Natural killer cell treated with Interleukin-12 subunit alpha and Interleukin-12 subunit beta and Interleukin-15 and Interleukin-18, amount 100 ng/mL, for 72 hours (primary cell): ENCODE measurements around the gene SLCO2B1. TPM values are rescaled to one million over a fixed set of nuclear protein-coding genes. Genes with fewer than 3 reads are reported as not detected.

Experiments used
- ATAC-seq, 2 donors: fragments of 150-1000 bp; cut with Tn5 transposase in 1 of 2; sonication (Bioruptor Pico), chemical (Tn5 transposase) in 1 of 2; 2 replicates each; pipeline ENCODE4 v1.10.0; 2021
- DNase-seq: peaks from one replicate; pipeline ENCODE4 v3.0.0; 2022; ENCODE audit warnings: low spot score
- H3K27ac Mint-ChIP-seq, 2 donors: 1 replicate in 1 of 2; 2 replicates in 1 of 2; pipeline ENCODE4 v1.8.0; 2022; ENCODE audit warnings: mixed read lengths in 2 of 2, mild to moderate bottlenecking in 1 of 2, moderate library complexity in 1 of 2
- H3K27me3 Mint-ChIP-seq, 2 donors: 1 replicate in 1 of 2; 2 replicates in 1 of 2; pipeline ENCODE4 v1.8.0; 2022; ENCODE audit warnings: mixed read lengths in 2 of 2
- H3K36me3 Mint-ChIP-seq: one replicate; pipeline ENCODE4 v1.8.0; 2022; ENCODE audit warnings: mixed read lengths
- H3K4me1 Mint-ChIP-seq, 2 donors: 1 replicate in 1 of 2; 2 replicates in 1 of 2; pipeline ENCODE4 v1.8.0; 2022; ENCODE audit warnings: low read depth in 2 of 2, mixed read lengths in 2 of 2, mild to moderate bottlenecking in 1 of 2
- H3K4me3 Mint-ChIP-seq: one replicate; pipeline ENCODE4 v1.8.0; 2022; ENCODE audit warnings: mixed read lengths
- H3K9me3 Mint-ChIP-seq: 2 replicates; pipeline ENCODE4 v1.8.0; 2022; ENCODE audit warnings: mixed read lengths
- total RNA-seq, 2 donors: library from RNA; stranded (reverse); gene quantifications; one replicate each; pipeline ENCODE4 v1.2.3, GENCODE V29; 2022

SLCO2B1 gene
- total RNA-seq, 2 donors from 2014 or later: 0.06 TPM; not detected in 1

DNA sequence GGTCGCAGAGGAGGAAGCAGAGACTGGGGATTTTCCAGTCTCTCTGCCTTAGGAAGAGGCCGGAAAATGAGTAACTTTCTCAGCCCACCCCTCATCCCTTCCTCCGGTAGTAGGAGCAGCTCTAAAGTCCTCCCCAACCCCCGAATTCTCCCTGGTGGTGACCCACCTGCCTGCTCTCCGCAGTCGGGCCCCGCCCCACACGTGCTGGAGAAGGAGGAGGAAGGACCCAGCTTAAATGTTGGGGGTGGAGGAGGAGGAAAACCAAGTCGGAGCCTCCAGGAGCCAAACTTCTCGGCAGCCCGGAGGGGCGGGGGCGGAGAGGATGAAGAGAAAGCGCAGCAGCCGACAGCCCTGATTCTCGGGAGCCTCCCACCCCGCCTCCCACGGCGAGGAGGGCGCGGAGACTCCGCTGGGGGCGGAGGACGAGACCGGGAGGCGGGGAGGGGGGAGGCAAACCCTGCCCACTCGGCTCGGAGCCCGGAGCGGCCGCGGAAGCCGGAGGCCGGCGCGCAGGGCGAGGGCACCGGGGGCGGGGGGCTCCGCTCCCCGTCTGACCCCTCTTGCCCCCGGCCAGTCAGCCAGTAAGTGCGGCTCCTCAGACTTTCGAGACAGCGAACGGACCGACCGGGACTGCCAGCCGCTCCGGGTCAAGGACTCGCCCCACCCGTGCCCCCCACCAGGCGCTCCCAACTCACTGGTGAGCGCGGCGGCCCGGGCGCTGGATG is 89.6 kb downstream of the SLCO2B1 start, which contains the start of gene TPBGL:
Gene TPBGL, plus strand, starts transcription at position 464 of the 725 bp plus-strand sequence. CDS start 276 bp downstream, outside the sequence.
- Mint-ChIP-seq H3K9me3 (no peaks in the 10 kb centered on the region), H3K27ac (no peak within 1 kb of the TSS), H3K4me1 (peaks cover 0 to 5% of the 10 kb centered on the region in 2 donors), H3K4me3 (peak within 1 kb of the TSS; percentile 66), H3K27me3 (peaks cover 24 to 36% of the 10 kb centered on the region in 2 donors), H3K36me3 (no peaks in the 10 kb centered on the region)
- DNase-seq (no peak), ATAC-seq (no peak)

DNA sequence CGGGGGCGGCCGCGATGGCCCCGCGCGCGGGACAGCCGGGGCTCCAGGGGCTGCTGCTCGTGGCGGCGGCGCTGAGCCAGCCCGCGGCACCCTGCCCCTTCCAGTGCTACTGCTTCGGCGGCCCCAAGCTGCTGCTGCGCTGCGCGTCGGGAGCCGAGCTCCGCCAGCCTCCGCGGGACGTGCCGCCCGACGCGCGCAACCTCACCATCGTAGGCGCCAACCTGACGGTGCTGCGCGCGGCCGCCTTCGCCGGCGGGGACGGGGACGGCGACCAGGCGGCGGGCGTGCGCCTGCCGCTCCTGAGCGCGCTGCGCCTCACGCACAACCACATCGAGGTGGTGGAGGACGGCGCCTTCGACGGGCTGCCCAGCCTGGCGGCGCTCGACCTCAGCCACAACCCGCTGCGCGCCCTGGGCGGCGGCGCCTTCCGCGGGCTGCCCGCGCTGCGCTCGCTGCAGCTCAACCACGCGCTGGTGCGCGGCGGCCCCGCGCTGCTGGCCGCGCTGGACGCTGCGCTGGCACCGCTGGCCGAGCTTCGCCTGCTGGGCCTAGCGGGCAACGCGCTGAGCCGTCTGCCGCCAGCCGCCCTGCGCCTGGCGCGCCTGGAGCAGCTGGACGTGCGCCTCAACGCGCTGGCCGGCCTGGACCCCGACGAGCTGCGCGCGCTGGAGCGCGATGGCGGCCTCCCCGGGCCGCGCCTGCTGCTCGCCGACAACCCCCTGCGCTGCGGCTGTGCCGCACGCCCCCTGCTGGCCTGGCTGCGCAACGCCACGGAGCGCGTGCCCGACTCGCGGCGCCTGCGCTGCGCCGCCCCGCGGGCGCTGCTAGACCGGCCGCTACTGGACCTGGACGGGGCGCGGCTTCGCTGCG is 90.4 kb downstream of the SLCO2B1 start:
- peaks cover 0 to 5% of the 10 kb centered on the region in 2 donors for H3K4me1 Mint-ChIP-seq
- DNase-seq (peak; percentile 93), ATAC-seq (peak; percentile 95 to 96)
- H3K27me3 Mint-ChIP-seq: peaks cover 24 to 32% of the 10 kb centered on the region in 2 donors
- H3K4me3 Mint-ChIP-seq: peak overlapping the region; percentile 83
- no peak overlapping the region for H3K27ac Mint-ChIP-seq
- H3K9me3 Mint-ChIP-seq: no peaks in the 10 kb centered on the region
- no peaks in the 10 kb centered on the region for H3K36me3 Mint-ChIP-seq

DNA sequence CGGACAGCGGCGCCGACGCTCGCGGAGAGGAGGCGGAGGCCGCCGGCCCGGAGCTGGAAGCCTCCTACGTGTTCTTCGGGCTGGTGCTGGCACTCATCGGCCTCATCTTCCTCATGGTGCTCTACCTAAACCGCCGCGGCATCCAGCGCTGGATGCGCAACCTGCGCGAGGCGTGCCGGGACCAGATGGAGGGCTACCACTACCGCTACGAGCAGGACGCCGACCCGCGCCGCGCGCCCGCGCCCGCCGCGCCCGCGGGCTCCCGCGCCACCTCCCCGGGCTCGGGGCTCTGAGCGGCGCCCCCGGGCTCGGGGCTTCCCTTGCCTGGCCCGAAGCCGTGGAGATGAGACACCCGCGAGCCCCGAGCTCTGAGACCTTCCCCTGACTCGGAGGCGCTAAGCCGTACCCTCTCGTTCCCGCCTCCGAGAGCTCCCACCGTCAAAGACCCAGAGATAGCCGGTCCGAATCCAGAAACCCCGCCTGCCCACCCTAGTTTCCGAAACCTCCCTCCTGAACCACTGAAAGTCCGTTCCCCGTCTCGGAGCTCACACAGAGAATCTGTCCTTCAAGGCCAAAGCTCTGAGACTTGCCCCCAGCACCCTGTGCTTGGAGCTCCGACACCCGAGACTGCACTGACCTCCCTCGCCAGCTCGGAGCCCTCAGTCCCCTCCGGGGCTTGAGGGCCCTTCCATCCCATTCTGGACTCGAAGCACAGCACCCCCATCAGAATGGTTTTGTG is 91.2 kb downstream of the SLCO2B1 start:
- H3K36me3 Mint-ChIP-seq: no peaks in the 10 kb centered on the region
- peaks cover 24 to 29% of the 10 kb centered on the region in 2 donors for H3K27me3 Mint-ChIP-seq
- H3K4me3 Mint-ChIP-seq: peak overlapping the region; percentile 83
- DNase-seq (no peak), ATAC-seq (peak in 1 of 2 donors; percentile 55)
- H3K4me1 Mint-ChIP-seq: peaks cover 0 to 5% of the 10 kb centered on the region in 2 donors
- H3K27ac Mint-ChIP-seq: peak overlapping the region in 1 of 2 donors; percentile 35
- H3K9me3 Mint-ChIP-seq: no peaks in the 10 kb centered on the region

DNA sequence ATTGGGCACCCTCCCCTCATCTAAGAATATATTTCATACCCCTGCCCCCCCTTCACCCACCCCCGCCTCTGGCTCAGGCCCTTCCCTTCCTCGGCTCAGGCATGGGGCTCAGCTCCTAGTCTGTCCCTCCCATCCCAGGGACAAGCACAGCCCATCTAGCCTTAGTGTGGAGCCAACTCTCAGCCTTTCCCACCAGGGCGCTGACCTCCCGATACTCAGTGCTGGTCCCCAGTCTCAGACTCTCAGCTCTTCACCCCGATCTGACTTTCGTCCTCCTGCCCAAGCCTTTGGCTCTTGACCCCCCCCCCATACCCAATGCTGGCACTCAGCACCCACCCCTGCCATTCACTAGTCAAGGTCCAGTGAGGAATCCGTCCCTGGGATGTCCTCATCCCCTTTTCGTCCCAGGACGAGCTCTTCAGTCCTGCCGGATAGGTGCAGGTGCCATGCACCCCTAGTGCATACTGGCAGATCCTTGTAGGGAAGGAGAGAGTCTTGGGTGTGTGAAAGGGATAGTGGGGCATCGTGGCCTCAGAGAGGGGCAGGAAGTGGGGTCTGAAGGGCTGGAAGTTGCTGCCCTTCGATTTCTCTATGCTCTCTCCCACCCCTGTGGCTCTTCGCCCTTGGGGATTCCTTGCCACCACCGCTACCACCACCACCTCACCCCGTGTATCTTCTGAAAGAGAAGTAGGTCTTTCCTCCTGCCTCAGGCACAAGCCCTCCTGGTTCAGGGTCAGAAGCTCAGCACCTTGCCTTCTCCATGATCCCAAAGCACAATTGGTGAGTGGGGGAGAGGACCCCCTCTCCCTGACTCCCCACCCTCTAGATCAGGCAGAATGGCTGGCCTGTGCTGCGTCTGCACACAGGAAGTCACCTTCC is 92.1 kb downstream of the SLCO2B1 start:
- no peak for ATAC-seq
- DNase-seq: no peak

DNA sequence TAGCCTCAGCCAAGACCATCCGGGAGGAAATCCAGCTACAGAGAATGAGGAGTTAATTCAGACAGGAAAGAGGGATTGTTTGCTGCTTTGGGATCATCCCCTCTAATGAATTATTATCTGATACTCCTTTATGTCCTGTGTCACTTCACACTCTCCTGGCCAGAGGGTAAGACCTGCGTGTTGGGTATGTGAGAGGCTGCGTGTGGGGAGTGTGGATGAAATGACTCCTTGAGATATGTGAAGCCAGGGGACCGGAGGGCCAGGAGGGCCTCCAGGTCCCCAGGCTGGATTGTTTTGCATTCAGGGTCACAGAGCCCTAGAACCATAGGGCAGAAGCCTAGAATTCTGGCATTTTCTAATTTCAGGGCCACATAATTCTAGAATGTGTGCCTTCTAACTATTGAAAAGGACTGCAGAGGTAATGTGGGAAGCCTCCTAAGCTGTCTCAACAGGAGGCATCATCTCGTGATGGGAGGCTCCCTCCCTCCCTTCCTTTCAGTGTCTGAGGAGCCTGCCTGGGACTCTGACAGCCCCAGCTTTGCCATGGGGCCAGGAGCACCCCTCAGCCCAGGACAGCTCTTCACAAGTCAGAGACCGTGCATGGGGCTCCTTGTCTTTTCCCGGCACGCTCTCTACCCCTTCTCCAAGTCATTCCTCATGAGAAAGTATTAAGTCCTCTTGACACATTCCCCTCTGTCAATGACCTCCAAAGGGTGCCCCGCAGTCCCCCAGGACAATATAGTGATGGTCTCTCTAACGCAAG is 93.3 kb downstream of the SLCO2B1 start:
- Mint-ChIP-seq H3K4me3 (no peak overlapping the region), H3K9me3 (no peaks in the 10 kb centered on the region), H3K27ac (no peak overlapping the region), H3K36me3 (no peaks in the 10 kb centered on the region), H3K27me3 (peaks cover 15 to 25% of the 10 kb centered on the region in 2 donors), H3K4me1 (peaks cover 0 to 9% of the 10 kb centered on the region in 2 donors)
- DNase-seq (no peak), ATAC-seq (no peak)

More for the DNA sequence above, 92.1 kb downstream of the SLCO2B1 start:
- Mint-ChIP-seq H3K9me3 (no peaks in the 10 kb centered on the region), H3K4me1 (peaks cover 0 to 5% of the 10 kb centered on the region in 2 donors), H3K27ac (peak overlapping the region in 1 of 2 donors; percentile 35), H3K27me3 (peaks cover 17 to 25% of the 10 kb centered on the region in 2 donors), H3K36me3 (no peaks in the 10 kb centered on the region), H3K4me3 (peak overlapping the region; percentile 83)

DNA sequence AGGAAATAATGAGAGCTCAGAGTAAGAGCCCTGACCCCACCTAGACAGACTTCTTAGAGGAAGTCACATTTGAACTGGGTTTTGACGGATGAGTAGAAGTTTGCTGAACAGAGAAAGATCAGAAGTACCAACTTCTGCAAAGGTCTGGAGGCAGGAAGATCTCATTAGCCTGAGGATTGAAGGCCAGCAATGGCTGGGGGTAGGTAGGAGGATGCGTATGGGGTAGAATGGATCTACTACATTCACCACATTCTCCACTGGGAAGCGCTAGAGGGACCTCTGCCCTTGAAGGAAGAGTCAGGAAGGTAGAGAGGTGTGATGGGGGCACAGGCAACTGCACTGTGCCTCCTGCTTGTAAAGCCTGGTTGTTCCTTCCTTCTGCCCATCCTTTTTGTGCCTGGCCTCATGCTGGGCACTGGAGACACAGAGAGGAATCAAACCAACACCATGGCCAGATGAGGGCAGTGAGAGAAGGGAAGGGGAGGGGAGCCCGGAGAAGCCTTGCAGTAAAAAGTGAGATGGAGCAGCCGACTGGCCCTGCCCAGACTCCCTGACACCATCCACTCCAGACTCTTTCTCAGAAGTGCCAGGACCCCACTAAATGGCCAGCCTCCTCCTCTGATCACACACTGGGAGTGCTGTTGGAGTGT is 94.6 kb downstream of the SLCO2B1 start:
- no peak for DNase-seq
- Mint-ChIP-seq H3K36me3 (no peaks in the 10 kb centered on the region), H3K4me1 (peaks cover 0 to 9% of the 10 kb centered on the region in 2 donors), H3K4me3 (no peak overlapping the region), H3K27me3 (peaks cover 24 to 26% of the 10 kb centered on the region in 2 donors), H3K27ac (no peak overlapping the region), H3K9me3 (no peaks in the 10 kb centered on the region)
- ATAC-seq: no peak

DNA sequence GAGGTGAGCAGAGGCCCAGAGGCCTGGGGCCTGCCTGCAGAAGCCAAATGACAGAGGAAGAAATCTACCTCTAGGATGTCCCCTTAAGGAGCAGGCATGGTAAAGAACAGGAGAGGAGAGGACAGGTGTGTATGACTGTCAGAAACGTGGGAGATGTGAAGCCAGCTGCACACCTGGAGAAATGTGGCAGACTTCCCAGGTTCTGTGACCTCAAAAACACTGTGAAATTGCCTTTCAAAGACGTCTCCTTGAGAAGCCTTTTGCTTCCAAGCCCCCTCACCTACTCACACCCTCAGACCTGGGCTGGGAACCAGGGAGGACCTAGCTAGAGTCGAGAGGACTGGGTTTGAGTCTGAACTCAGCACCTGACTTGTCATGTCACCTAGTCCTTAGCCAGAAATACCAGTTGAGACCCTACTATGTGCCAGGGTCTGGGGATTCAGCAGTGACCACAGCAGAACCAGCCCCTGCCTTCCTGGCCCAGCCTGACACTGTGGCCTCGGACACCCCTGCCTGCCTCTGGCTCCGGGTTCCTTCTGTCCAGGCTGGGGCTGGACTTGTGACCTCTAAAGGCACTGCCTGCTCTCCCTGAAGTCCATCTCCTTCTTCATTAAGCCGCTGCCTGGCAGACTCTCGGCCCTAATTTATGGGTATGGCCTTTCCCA is 95.2 kb downstream of the SLCO2B1 start:
- no peak for ATAC-seq
- Mint-ChIP-seq H3K4me3 (no peak overlapping the region), H3K27me3 (peaks cover 24 to 27% of the 10 kb centered on the region in 2 donors), H3K4me1 (peaks cover 0 to 9% of the 10 kb centered on the region in 2 donors), H3K36me3 (no peaks in the 10 kb centered on the region), H3K27ac (no peak overlapping the region), H3K9me3 (no peaks in the 10 kb centered on the region)
- no peak for DNase-seq

DNA sequence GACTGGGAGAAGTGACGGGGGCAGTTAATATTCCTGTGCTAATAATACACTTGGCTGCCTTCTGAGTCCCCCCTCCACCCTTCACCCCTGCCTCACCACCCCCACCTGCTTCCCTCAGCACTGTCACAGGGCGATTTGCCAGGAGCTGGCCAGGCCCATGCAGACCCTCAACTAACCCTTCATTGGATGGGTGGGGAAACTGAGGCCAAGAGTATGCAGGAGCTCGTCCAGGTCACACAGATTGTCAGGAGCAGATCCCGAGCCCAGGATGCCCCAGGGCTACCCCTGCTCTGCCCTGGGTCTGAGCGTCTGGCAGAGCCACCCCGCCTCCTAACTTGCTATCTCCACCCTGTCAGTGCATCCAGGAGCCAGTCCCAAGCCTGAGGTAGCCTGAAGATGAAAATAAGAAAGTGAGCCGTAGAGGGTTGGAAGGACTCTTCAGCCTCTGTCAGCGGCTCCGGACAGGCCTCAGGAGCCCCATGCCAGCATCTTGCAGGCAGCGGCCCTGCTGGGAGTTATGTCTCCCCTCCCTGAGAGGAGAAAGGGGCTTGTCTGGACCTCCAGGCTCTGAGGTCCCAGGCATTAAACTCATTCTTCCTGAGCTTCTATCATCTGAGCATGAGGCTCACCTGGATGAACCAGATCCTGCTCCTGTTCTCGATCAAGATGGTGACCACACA is 95.9 kb downstream of the SLCO2B1 start:
- peaks cover 28 to 33% of the 10 kb centered on the region in 2 donors for H3K27me3 Mint-ChIP-seq
- H3K27ac Mint-ChIP-seq: no peak overlapping the region
- H3K36me3 Mint-ChIP-seq: no peaks in the 10 kb centered on the region
- H3K9me3 Mint-ChIP-seq: no peaks in the 10 kb centered on the region
- H3K4me3 Mint-ChIP-seq: no peak overlapping the region
- H3K4me1 Mint-ChIP-seq: peaks cover 0 to 9% of the 10 kb centered on the region in 2 donors
- DNase-seq: no peak
- ATAC-seq: no peak

DNA sequence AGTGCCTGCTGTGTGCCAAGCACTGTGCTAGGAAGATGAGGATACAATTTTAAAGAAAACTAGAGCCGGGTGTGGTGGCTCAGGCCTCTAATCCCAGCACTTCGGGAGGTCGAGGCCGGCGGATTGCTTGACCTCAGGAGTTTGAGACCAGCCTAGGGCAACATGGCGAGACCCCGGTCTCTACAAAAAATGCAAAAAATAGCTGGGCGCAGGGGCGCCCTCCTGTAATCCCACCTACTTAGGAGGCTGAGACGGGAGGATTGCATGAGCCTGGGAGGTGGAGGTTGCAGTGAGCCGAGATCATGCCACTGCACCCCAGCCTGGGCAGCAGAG is 98.0 kb downstream of the SLCO2B1 start:
- H3K27me3 Mint-ChIP-seq: peaks cover 15 to 18% of the 10 kb centered on the region in 2 donors
- no peak overlapping the region for H3K4me3 Mint-ChIP-seq
- peak in 1 of 2 donors; percentile 32 for ATAC-seq
- no peak for DNase-seq
- H3K36me3 Mint-ChIP-seq: no peaks in the 10 kb centered on the region
- no peak overlapping the region for H3K27ac Mint-ChIP-seq
- H3K9me3 Mint-ChIP-seq: no peaks in the 10 kb centered on the region
- peaks cover 0 to 4% of the 10 kb centered on the region in 2 donors for H3K4me1 Mint-ChIP-seq

DNA sequence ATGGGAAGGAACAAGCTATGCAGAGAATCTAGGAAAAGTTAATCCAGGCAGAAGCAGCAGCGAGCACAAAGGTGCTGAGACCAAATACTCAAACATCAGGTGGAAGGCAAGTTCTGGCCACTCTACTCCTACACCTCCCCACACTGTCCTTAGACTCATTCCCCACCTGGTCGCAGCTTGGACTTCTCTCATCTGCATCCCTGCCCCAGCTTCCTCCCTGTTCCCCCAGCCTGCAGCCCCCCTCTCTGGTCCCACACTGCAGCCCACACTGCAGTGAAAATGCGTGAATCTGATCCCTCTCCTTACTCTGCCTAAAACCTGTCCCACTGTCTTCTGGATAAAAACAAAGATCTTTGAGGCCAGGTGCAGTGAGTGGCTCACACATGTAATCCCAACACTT is 98.8 kb downstream of the SLCO2B1 start:
- Mint-ChIP-seq H3K9me3 (no peaks in the 10 kb centered on the region), H3K36me3 (no peaks in the 10 kb centered on the region), H3K4me3 (no peak overlapping the region), H3K27me3 (peaks cover 15 to 18% of the 10 kb centered on the region in 2 donors), H3K27ac (no peak overlapping the region), H3K4me1 (peaks cover 0 to 4% of the 10 kb centered on the region in 2 donors)
- no peak for DNase-seq
- ATAC-seq: no peak

DNA sequence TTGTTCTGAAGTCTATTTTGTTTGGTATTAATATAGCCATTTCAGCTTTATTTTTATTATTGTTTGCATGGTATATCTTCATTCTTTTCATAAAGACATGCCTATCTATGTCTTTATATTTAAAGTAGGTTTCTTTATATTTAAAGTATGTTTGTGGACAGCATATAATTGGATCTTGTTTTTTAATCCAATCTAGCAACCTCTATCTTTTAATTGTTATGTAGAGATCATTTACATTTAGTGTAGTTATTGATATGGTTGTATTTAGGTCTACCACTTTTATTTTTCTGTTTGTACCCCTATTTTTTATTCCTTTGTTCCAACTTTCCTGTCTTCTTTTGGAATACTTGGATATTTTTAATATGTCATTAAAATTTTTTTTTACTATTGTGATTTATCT is 103.4 kb downstream of the SLCO2B1 start:
- ATAC-seq (no peak), DNase-seq (no peak)
- Mint-ChIP-seq H3K4me3 (no peak overlapping the region), H3K27ac (no peak overlapping the region), H3K36me3 (no peaks in the 10 kb centered on the region), H3K4me1 (no peaks in the 10 kb centered on the region), H3K9me3 (no peaks in the 10 kb centered on the region), H3K27me3 (peaks cover 10 to 26% of the 10 kb centered on the region in 2 donors)
